ENCODE results near the gene AQP2. TPM values are rescaled to one million over a fixed set of nuclear protein-coding genes. Genes with fewer than 3 reads are reported as not detected.

Gene AQP2
- total RNA-seq, 4 donors from 2014 or later, result not detected

DNA sequence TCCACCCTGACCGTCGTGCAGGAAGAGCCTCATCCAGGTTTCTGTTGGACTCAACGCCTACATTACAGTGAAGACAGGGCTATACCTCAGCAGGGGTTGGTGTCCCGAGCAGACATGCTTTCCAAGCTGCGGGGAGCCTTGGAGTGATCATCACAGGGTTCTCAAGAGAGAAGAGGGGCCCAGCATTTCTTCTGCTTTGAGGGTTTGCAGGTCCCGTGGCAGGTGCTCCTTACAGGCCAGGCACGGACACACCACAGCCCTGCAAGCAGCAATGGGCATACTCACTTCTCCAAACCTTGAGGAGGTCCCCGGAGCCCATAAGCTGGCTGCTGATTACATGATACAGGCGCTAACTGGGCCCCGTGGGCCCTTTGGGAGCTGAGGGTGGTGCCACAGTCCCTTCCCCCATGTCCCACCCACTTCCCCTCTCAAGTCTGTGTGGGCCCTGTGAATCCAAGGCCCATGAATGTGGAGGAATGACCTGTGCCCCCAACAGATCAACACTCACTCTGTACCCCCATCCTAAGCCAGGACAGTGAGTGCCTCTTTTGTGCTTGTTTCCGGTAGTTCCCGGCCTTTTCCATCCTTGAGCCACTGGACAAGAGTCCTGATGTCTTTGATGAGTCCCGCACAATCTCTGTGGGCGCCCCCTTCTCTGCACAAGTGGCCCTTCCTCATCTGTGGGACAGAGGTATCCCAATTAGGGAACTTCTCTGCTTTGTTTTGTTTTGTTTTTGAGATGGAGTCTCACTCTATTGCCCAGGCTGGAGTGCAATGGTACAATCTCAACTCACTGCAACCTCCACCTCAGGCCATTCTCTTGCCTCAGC, 1.1 kb downstream of the AQP2 start:
- Histone ChIP-seq H3K4me3 (no peak overlapping the region), H3K27ac (no peak overlapping the region), H3K9me3 (no peaks in the 10 kb centered on the region), H3K36me3 (no peaks in the 10 kb centered on the region), H3K27me3 (peaks cover 4 to 62% (median 9%) of the 10 kb centered on the region in 4 donors), H3K4me1 (peaks cover 6 to 23% (median 7%) of the 10 kb centered on the region in 3 donors)
- WGBS, 2 donors, result 74 to 75% methylated on average over 7 to 10 of the region's 14 CpGs
- TF ChIP-seq POLR2A (IDR thresholded peaks at IDR 0.05), result no peak
- TF ChIP-seq, protein P1, sequence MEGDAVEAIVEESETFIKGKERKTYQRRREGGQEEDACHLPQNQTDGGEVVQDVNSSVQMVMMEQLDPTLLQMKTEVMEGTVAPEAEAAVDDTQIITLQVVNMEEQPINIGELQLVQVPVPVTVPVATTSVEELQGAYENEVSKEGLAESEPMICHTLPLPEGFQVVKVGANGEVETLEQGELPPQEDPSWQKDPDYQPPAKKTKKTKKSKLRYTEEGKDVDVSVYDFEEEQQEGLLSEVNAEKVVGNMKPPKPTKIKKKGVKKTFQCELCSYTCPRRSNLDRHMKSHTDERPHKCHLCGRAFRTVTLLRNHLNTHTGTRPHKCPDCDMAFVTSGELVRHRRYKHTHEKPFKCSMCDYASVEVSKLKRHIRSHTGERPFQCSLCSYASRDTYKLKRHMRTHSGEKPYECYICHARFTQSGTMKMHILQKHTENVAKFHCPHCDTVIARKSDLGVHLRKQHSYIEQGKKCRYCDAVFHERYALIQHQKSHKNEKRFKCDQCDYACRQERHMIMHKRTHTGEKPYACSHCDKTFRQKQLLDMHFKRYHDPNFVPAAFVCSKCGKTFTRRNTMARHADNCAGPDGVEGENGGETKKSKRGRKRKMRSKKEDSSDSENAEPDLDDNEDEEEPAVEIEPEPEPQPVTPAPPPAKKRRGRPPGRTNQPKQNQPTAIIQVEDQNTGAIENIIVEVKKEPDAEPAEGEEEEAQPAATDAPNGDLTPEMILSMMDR (IDR thresholded peaks at IDR 0.05), result no peak
- no peak for DNase-seq
- intact Hi-C loops (cut with DNase I), result no loop called here

DNA sequence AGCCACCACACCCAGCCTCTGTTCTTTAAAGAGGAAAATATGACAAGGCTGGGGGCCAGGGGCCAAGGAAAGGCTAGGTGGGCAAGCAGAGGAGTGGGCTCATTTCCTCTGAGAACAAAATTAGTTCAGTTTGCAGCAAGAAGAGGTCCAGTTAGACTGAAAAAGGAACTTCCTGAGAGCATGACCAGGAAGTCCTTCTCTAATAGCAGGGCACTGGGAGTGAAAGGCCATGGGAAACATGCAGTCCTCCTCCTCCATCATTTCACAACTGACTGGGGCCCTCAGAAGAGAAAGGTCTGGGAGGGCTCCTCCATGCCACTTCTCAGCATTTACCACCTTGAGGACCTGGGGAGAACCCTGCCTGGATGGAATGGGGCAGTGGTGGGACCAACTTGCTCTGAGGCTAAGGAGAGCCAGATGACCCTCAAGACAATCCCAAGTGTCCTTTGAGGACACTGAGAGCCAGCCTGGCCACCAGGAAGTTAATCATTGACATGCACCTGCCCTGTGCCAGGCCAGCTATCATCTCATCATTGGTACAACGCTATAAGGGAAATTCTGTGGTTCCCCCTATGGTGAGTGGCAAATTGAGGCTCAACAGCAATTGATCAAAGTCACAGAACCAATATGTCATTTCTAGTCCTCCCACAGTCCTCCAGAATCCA, 2.0 kb downstream of the AQP2 start:
- Histone ChIP-seq H3K36me3 (no peaks in the 10 kb centered on the region), H3K27me3 (peaks cover 4 to 71% (median 9%) of the 10 kb centered on the region in 4 donors), H3K4me1 (peaks cover 6 to 21% (median 7%) of the 10 kb centered on the region in 3 donors), H3K27ac (no peak overlapping the region), H3K4me3 (no peak overlapping the region), H3K9me3 (no peaks in the 10 kb centered on the region)
- TF ChIP-seq POLR2A (IDR thresholded peaks at IDR 0.05), result no peak
- no peak for DNase-seq
- WGBS, 2 donors, result 67 to 88% methylated on average over 1 of the region's 1 CpG
- intact Hi-C loops (cut with DNase I), result no loop called here

DNA sequence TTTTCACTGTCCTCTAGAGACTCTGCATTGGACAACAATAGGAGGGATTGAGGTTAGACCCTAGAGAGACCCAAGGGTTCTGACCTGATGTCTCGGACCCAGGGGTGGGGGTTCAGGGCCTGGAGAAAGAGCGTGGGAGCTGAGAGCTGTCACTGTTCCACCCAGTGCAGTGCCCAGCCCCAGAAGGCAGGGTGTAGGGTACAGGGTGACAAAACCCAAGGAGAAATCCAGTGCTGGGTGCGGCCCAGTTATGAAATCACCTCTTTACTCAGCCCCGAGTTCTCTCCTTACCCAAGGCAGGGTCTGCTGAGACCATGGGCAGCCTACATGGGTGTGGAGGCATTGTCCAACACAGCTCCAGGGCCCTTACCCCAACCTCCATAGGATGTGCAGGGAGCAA, 2.6 kb downstream of the AQP2 start:
- peaks cover 6 to 18% (median 7%) of the 10 kb centered on the region in 3 donors for H3K4me1 ChIP-seq
- H3K27me3 ChIP-seq, result peaks cover 4 to 77% (median 9%) of the 10 kb centered on the region in 4 donors
- no peak overlapping the region for H3K4me3 ChIP-seq
- TF ChIP-seq POLR2A (IDR thresholded peaks at IDR 0.05), result no peak
- TF ChIP-seq, protein P1 (IDR thresholded peaks at IDR 0.05), result no peak
- WGBS, 2 donors, result 80% methylated on average over 1 of the region's 4 CpGs; no CpG with 5 or more reads in 1 of the 2 donors
- intact Hi-C loops (cut with DNase I), result no loop called here
- H3K36me3 ChIP-seq, result no peaks in the 10 kb centered on the region
- no peaks in the 10 kb centered on the region for H3K9me3 ChIP-seq
- DNase-seq, result no peak
- no peak overlapping the region for H3K27ac ChIP-seq

DNA sequence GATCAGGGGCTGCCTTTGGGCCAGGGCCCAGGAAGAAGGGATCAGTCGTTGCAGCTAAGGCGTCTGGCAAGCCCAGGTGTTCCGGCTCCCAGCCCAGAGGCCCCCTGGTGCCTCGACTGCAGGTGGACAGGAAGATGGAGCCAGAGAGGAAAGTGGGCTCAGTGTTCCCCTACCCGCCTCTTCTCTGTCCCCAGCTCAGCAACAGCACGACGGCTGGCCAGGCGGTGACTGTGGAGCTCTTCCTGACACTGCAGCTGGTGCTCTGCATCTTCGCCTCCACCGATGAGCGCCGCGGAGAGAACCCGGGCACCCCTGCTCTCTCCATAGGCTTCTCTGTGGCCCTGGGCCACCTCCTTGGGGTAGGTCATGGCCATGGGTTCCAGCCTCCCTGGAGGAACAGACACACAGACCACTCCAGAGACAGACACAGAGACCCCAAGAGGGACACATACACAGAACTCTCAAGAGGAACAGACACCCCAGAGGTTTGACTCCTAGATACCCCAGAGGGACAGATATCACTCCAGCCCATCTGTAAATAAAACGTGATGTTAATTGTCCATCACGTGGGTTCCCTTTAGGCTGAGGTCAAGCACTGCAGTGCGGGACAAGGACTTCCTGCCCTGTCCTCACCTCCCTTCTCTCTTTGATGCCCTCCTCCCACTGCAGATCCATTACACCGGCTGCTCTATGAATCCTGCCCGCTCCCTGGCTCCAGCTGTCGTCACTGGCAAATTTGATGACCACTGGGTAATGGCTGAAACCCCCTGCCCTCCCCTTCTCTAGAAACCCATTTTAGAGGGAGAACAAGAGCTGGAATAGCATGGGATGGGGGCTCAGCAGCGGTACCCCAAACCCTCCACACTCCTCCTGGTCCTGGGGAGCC, 3.7 kb downstream of the AQP2 start:
- no peak for TF ChIP-seq POLR2A (IDR thresholded peaks at IDR 0.05)
- TF ChIP-seq, protein P1 (IDR thresholded peaks at IDR 0.05), result no peak
- intact Hi-C loops (cut with DNase I), result no loop called here
- 84 to 87% methylated on average over 11 to 16 of the region's 21 CpGs for WGBS, 2 donors
- Histone ChIP-seq H3K4me1 (peaks cover 6 to 18% (median 7%) of the 10 kb centered on the region in 3 donors), H3K36me3 (no peaks in the 10 kb centered on the region), H3K4me3 (no peak overlapping the region), H3K27ac (no peak overlapping the region), H3K27me3 (peaks cover 4 to 87% (median 9%) of the 10 kb centered on the region in 4 donors), H3K9me3 (no peaks in the 10 kb centered on the region)
- DNase-seq, result no peak
